DMS 273 (cell line): Measurements from ENCODE around the gene ZDHHC7.

Experiments
- DNase-seq: peaks from one replicate; lab custom pipeline; 2025; ENCODE audit not compliant: unreplicated experiment; lab: John Stamatoyannopoulos, UW

Gene ZDHHC7

DNA sequence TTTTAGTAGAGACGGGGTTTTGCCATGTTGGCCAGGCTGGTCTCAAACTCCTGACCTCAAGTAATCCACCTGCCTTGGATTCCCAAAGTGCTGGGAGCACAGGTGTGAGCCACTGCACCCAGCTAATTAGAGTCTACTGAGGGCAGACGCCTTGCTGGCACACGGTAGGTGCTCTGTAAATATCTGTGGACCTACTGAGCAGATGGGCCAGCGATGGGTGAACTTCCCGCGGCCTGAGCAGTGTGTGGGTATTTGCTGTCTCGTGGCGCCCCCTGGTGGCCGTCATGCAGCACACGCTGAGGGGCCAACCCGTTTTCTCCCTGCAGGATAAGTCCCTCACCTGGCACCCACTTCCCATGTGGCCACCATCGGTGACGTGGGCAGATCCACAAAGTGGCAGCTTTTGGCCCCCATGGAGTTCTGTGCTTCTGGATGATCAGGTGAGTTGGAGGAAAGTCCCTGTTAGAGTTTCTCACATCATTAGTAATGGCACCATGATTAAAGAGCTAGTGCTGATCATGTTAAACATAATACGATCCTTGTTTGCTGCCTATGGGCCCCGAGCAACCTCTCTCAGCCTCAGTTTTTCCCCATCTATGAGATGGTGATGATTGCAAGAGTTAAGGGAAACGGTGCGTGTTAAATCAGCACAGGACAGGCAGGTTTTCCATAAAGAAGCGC, 40.7 kb downstream of the ZDHHC7 start:
- peak; percentile 90 for DNase-seq

DNA sequence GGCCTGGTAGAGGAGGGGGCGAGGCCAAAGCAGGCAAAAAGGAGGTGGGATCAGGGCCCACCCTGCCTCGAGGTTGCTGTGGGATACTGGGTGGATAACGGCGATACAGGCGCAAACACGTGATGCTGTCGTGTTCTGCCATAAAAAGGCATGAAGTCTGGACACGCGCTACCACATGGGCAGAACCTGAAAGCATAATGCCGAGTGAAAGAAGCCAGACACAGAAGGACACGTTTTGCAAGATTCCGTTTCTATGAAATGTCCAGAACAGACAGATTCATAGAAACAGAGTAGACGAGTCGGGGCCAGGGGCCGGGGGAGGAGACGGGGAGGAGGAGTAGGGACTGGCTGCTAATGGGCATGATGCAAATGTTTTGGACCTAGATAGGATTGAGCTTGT, 43.5 kb downstream of the ZDHHC7 start:
- DNase-seq = no peak

DNA sequence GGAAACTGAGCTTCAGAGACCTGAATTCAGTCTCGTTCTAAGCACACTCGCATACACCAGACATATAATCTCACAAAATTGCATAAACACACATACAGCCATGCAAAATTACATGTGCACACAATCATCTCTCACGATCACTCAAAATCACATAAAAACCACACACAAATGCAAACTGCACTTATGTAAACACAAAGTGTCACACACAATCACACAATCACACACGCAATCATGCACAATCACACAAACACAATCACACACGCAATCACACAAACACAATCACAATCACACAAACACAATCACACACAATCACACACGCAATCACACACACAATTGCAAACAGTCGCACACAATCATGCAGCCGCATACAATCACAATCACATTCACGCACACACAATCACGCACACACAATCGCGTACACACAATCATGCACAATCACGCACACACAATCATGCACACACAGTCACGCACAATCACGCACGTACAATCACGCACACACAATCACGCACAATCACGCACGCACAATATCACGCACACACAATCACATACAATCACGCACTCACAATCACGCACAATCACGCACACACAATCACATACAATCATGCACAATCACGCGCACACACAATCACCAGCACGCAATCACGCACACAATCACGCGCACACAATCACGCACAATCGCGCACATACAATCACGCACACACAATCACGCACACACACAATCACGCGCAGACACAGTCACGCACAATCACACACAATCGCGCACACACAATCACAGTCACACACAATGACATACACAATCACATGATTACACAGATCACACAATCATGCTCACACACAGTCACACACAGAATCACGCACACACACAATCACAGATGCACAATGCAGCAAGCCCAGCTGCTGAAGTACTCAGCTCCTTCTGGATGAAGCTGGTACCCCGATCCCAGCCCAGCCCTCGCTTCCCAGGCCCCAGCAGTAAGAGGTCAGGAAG, 45.6 kb downstream of the ZDHHC7 start:
- no peak for DNase-seq

DNA sequence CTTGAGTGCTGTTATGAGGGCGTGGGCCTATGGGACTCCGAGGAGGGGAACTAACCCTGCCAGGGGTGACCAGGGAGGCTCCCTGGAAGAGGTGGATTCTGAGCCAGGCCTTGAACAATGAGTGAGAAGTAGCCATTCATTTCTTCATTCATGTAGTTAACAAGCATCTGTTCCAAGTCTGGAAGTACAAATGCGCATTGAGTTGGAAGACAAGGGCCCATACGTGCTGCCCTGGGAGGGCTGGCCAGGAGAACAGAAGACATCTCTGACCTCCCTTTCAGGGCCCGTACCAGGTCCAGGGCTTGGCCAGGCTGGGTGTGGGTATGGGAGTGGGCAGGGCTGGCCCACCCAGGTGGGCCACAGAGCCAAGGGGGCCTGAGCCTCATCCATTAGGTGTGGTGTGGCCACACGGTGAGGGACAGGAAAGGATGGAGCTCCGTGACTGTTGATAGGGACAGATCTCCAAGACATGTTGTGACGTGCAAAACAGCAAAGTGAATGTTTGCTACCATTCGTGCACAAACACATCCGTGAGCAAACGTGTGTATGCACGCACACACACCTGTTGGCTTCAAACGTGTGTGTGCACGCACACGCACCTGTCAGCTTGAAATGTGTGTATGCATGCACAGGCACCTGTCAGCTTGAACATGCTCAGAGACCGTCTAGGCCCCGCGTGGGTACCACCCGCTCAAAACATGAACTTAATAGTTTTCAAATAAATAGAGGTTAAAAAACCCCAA, 46.8 kb downstream of the ZDHHC7 start:
- no peak for DNase-seq

DNA sequence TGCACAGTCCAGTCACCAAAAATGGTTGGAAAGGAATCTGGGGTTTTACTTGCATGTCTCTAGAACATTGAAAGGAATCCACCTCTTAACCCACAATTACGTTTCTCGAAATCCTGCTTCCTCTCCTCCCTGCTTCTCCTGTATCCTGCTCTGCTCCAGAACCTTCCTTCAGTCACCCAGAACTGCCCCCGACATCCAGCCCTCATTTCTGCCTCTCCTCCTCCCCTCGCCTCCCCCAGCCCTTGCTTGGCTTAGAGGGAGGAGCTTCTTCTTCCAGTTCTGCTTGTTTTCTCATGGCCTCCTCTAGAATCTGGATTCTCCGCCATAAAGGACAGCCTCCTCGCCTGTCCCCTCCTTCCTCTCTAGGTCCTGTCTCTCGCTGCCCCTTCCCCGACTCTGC, 48.3 kb downstream of the ZDHHC7 start:
- DNase-seq = no peak

DNA sequence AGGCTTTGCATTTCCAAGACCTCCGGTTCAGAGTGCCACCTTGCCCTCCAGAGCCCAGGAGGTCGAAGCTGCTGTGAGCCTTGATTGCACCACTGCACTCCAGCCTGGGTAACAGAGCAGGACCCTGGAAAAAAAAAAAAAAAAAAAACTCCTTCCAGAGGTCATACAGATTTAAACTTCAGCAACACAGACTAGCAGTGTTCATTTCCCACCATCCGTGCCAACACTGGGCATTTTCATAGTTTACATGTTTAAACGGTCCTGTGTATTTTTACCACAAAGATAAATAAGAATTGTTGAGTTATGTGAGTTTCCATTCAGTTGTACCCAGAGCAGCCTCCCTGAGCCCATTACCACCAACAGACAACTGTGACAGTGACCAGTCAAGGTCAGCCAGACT, 50.4 kb downstream of the ZDHHC7 start:
- no peak for DNase-seq

DNA sequence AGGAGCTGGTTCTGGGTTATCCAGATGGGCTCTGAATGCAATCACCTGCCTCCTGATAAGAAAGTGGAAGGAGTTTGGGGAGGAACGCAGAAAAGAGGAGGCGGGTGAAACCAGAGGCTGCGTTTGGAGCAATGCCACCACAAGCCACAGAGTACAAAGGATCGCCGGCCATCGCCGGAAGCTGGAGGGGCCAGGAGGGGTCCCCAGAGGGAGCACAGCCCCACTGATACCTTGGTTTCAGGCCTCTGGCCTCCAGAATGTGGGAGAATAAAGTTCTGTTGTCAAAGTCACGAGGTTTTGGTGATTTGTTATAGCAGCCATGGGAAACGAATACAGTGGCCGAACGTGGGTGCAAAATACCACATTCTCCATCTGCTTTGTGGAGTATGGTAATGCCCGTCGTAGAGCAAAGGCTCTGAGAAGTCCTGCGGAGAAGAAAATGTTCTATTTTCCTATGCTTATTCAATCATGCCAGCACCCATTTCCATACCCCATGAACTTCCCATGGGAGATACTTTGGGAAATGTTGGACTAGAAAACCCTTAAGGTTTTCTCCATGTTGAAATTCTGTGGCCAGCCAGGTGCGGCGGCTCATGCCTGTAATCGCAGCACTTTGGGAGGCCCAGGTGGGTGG, 51.4 kb downstream of the ZDHHC7 start:
- no peak for DNase-seq

DNA sequence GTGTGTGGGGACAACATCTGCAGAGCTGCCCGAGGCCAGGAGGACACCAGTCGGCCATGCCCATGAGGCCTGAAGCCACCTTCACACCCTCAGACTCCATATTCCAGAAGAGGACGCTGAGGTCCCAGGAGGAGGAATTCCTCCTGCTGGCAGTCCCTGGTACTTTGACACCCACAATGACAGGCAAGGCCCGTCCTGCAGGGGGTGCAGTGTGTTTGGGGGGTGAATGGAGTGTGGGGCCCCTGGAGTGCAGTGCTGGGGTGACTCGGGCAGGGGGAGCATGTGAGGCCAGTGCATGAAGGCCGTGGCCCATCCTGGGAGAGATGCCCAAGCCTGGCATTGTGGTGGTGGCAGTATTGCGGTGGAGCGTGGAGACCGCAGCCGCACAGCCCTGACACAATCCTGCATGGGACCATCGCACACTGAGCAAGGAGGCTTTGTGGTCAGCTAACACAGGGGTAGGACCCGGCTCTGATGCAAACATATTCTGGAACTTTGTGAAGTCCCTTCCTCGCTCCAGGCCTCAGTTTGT, 52.2 kb downstream of the ZDHHC7 start:
- peak; percentile 50 for DNase-seq

DNA sequence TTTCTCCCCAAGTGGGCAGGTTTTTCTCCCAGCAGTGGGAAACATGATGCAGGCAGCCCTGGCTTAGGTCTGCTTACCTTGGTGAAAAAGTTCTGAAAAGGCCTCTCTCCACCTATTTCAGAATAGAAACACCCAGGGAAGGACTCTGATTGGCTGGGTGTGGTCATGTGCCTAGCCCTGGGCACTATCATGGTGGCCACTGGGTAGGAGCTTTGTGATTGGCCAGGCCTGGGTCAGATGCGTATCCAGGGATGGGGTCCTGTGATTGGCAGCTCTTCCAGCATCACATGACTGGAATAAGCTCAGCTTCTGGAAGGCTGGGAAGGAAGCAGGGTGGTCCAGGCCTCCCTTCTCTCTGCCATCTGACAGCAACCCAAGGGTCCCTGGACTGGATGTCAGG, 53.5 kb downstream of the ZDHHC7 start:
- peak; percentile 44 for DNase-seq

DNA sequence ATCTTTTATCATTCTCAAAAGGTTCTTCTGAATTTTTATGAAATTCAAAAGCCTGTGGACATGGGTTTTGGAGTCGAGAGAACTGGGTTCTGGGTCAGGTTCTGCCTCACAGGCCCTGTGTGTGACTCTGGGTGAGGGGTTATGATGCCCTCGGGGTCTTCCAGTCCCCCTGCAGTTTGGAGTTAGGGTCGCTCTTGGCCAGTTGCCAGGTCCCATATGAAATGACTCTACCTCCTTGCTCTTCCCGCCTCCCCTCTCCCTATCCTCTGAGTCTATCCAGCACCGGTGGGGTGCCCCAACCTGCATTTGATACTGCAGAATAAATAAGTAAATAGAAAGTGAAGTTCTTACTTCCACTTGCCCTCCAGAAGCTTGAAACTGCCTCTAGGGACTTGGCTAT, 54.1 kb downstream of the ZDHHC7 start:
- DNase-seq = no peak

DNA sequence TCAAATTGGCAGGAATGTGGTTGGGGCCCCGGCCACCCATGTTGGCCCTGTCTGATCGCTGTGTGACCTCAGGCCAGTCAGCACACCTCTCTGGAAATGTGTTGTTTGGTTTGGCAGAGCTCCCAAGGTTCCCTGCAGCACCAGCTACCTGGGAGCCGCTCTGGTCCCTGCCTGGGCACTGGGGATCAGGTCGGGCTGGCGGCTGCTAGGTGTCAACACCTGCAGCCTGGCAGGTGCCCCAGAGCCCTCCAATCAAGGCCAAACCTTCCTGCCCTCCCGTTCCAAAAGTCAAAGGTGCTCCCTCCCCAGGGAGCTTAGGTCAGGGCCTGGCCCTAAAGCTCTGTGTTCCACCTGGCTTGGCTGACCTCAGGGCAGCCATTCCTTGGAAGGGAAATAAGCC, 55.9 kb downstream of the ZDHHC7 start:
- no peak for DNase-seq

DNA sequence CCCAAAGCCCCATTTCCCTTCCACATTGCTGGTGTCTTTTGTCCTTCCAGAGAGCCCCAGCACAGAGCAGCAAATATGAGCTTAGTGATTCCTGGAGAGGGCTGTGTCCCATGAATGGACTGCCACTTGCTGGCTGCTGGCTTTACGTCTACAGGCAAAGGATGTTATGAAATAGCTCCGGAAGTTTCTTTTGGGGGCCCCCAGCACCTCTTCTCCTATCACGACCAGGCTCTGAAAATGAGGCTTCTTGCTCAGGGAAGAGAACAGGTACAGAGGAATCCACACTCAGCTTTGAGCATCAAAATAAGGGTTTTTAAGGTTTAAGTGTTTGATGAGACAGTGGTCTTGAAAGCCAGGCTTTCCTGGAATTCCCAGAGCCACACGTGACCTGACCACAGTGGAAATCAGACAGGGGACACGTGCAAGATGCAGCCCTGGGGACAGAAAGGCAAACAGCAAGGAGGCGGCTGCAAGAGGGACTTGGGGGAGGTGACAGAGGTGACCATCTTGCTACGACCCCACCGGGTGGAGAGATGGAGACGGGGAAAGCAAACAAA, 58.1 kb downstream of the ZDHHC7 start:
- no peak for DNase-seq

DNA sequence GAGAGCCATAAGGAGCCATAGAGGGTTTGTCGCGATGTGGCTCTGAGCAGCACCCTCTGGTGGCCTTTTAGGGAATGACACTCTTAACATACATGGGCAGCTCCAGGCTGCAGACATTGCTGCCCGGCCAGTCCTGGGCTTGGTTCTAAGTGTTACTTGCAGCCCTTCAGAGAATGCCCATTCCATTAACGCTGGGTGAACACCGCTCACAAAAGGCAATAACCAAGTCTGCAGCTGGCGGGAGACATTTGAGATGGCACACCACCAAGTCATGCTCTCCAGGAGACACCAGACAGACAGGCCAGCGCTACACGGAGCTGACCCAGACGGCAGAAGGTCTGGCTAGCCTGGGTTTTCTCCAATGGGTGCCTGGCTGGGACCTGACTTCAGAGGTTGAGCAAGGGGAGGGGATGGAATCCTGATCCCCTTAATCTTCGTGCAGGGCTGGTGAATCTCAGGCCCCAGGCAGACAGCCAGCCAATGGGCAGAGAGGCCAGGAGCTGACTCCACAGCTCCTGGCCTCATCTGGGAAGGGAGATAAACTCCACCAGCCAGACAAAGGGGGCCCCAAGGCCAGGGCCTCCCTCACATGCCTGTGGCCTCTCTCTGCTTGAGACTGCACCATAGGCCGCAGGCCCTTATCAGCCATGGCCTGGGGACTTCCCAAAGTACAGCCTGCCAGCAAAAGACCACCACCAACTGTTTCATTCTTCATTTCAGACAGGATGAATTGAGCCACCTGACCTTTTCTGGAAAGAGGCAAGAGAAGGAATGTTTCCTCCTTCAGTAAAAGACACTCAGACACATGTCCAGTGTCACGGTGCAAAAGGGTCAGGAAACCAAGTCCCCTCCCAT, 58.8 kb downstream of the ZDHHC7 start:
- peak; percentile 91 for DNase-seq

DNA sequence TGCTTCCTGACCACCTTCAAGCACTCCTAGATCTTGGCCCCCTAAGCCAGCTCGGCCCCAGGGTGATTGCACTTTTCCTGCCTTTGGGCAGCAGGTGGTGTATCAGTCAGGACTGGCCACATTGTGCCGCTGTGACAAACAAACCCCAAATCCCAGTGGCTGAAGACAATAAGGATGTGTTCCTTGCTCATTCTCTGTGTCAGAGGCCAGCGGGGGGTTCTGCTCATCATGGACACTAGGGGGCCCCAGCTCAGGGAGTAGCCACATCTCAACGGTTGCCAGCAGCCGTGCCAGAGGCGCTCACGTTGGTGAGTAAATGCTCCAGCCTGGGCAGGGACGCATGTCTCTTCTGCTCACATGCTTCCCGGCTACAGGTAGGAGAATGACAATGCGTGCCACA, 60.4 kb downstream of the ZDHHC7 start:
- peak; percentile 53 for DNase-seq

DNA sequence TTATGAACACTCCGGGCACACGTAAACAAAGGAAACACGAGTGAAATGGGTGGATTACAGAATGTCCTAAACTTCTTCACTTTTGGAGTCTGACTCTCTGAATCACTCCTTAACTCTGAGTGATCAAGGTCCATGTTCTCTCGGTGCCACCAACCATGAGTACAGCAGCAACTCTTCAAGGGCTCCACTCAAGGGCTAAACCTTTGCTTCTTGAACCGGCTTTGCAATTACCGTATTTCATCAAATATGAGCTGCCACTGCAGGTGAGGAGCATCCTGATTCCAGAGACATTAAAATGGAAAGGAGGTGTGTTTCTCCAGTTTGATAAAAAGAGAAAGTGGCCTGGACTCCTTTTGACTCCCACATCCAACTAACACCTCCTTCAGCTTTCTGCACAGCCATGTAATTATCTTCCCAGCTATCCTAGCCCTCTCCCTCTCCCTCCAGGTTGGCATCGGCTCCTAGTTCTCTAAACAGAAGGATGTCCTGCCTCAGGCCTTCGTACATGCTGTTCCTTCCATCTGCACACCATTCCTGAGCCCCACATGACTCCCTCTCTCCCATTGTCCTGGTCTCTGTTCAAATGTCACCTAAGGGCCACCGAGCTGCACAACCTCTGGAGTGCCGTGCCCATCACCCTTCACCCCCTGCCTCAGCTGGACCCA, 61.4 kb downstream of the ZDHHC7 start:
- no peak for DNase-seq

DNA sequence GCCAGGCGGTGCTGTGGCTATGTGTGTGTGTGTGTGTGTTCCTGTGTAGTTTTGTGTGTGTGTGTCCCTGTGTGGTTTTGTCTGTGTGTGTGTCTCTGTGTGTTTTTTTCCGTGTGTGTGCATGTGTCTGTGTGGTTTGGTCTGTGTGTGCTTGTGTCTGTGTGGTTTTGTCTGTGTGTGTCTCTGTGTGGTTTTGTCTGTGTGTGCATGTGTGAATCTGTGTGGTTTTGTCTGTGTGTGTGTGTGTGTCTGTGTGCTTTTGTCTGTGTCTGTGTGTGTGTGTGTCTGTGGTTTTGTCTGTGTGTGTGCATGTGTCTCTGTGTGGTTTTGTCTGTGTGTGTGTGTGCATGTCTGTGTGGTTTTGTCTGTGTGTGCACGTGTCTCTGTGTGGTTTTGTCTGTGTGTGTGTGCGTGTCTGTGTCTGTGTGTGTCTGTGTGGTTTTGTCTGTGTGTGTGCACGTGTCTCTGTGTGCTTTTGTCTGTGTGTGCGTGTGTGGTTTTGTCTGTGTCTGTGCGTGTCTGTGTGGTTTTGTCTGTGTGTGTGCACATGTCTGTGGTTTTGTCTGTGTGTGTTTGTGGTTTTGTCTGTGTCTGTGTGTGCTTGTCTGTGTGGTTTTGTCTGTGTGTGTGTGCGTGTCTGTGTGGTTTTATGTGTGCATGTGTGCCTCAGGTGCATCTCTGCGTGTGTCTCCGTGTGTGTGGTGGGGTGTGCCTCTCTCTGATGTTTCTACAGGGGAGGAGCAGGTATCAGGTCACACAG, 62.3 kb downstream of the ZDHHC7 start:
- DNase-seq = no peak

DNA sequence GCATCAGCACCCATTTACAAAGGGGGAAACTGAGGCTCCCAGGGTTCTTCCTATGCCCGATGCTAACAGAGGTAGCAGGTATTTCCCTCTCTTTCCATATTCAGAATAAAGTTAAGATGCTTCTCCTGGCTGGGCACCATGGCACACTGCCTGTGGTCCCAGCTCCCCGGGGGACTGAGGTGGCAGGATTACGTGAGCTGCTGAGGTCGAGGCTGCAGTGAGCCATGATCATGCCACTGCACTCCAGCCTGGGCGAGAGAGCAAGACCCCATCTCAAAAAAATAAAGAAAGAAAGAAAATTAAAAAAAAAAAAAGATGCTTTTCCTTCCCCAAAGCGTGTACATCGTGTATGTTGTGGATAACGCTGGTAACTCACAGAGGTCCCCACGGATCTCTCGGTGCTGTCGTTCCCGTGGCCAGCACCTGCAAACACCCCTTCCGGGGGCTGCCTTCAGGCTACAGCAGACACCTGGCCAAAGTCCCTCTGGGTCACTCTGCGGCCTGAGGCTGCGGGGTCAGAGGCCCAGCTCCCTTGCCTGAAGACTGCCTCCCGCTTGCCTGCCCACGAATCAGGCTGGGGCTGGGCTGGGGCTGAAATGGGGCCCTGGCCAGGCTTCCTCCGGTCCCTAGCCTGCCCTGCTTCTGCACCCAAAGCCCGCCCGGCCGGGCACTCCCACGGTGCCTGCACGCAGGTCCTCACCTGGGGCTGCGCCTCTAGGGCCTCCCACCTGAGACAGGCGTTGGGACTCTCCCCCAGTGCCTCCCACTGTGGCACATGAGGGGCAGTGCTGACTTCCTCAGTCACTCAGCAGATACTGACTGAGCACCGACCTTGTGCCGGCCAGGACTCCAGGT, 63.1 kb downstream of the ZDHHC7 start:
- DNase-seq = no peak
